Effector CD4-positive, alpha-beta T cell (primary cell): ENCODE measurements around the gene CDK6.
A peak's percentile ranks its signal among the peaks of the same experiment; 100 is the strongest.

ENCODE experiments used
- DNase-seq: peaks from one replicate; pipeline ENCODE4 v3.0.0-alpha.2; 2020

The CDK6 gene

GRCh38 chr7:92845736-92846135 lies 9.4 kb upstream of the CDK6 start:
- no peak for DNase-seq

- no peak for DNase-seq
Measured at GRCh38 chr7:92843781-92844180, 7.4 kb upstream of the CDK6 start.

GRCh38 chr7:92843034-92843760 lies 6.8 kb upstream of the CDK6 start:
- no peak for DNase-seq

- no peak for DNase-seq
Measured at GRCh38 chr7:92841192-92841591, 4.8 kb upstream of the CDK6 start.

- no peak for DNase-seq
Measured at GRCh38 chr7:92840316-92840715, 3.9 kb upstream of the CDK6 start.

GRCh38 chr7:92839901-92840300 lies 3.5 kb upstream of the CDK6 start:
- DNase-seq: no peak

GRCh38 chr7:92838934-92839333 lies 2.6 kb upstream of the CDK6 start:
- DNase-seq: no peak

GRCh38 chr7:92837000-92837749 lies 802 bp upstream of the CDK6 start:
- no peak for DNase-seq

- DNase-seq: peak; percentile 31
Measured at GRCh38 chr7:92835851-92836488, 403 bp downstream of the CDK6 start.

- peak; percentile 26 for DNase-seq
Measured at GRCh38 chr7:92835261-92835850, 1.0 kb downstream of the CDK6 start.

GRCh38 chr7:92834507-92835260 lies 1.7 kb downstream of the CDK6 start:
- no peak for DNase-seq

- peak; percentile 64 for DNase-seq
Measured at GRCh38 chr7:92833766-92834506, 2.4 kb downstream of the CDK6 start.

GRCh38 chr7:92833024-92833765 lies 3.2 kb downstream of the CDK6 start:
- DNase-seq: peak; percentile 83

GRCh38 chr7:92832534-92833023 lies 3.8 kb downstream of the CDK6 start:
- no peak for DNase-seq

- DNase-seq: no peak
Measured at GRCh38 chr7:92831716-92832533, 4.4 kb downstream of the CDK6 start.

- no peak for DNase-seq
Measured at GRCh38 chr7:92830532-92831110, 5.8 kb downstream of the CDK6 start.

- DNase-seq: no peak
Measured at GRCh38 chr7:92830027-92830426, 6.3 kb downstream of the CDK6 start.

GRCh38 chr7:92827464-92828120 lies 8.8 kb downstream of the CDK6 start:
- DNase-seq: no peak

- DNase-seq: no peak
Measured at GRCh38 chr7:92826258-92826938, 10.0 kb downstream of the CDK6 start.
